IMR-90 (cell line): ENCODE results near the gene ITGB4. TPM values are rescaled to one million over a fixed set of nuclear protein-coding genes. Genes with fewer than 3 reads are reported as not detected.

Source experiments
- ATAC-seq: fragments of 200-7000 bp; cut with Tn5 transposase; 2 replicates; pipeline ENCODE4 v1.9.1; 2020; ENCODE audit warnings: low read depth, mild to moderate bottlenecking, moderate library complexity
- BruUV-seq: library from RNA; stranded (reverse); fragments of 400-500 nt; replicated peaks from 2 replicates; lab custom pipeline; 2021; lab: Mats Ljungman, UMichigan
- CTCF ChIA-PET: fragments of 300-600 bp; formaldehyde crosslinking; extraction: SDS; loops from one replicate; lab custom pipeline; 2021; ENCODE audit warnings: antibody characterized with exemption; lab: Yijun Ruan, JAX
- POLR2A ChIA-PET: fragments of 300-600 bp; sonication (Branson Sonifier 250); formaldehyde crosslinking; loops from one replicate; lab custom pipeline; 2022; ENCODE audit warnings: antibody characterized with exemption; ENCODE audit not compliant: unreplicated experiment; lab: Charles Lee
- DNase-seq: peaks from one replicate; pipeline ENCODE4 v3.0.0; 2013
- H2AFZ ChIP-seq: replicated peaks from 2 replicates; pipeline ENCODE3; 2013; ENCODE audit warnings: low read length, mild to moderate bottlenecking; ENCODE audit not compliant: poor library complexity
- H2AK5ac ChIP-seq: 2 replicates; pipeline ENCODE4 v1.6.1; 2013; ENCODE audit warnings: low read depth, low read length, inconsistent platforms
- H2AK9ac ChIP-seq: replicated peaks from 2 replicates; pipeline ENCODE3; 2013; ENCODE audit warnings: mild to moderate bottlenecking, low read depth, low read length, moderate library complexity; ENCODE audit not compliant: poor library complexity
- H2BK120ac ChIP-seq: 2 replicates; pipeline ENCODE4 v1.6.1; 2013; ENCODE audit warnings: low read depth, low read length, inconsistent platforms
- H2BK15ac ChIP-seq: 3 replicates; pipeline ENCODE4 v1.6.1; 2013; ENCODE audit warnings: low read depth, low read length, inconsistent platforms
- H2BK20ac ChIP-seq: 2 replicates; pipeline ENCODE4 v1.6.1; 2013; ENCODE audit warnings: low read depth, mild to moderate bottlenecking, inconsistent platforms, low read length, moderate library complexity
- H2BK5ac ChIP-seq: 2 replicates; pipeline ENCODE4 v1.6.1; 2013; ENCODE audit warnings: mild to moderate bottlenecking, low read depth, low read length, inconsistent platforms; ENCODE audit not compliant: poor library complexity, severe bottlenecking
- H3K14ac ChIP-seq: replicated peaks from 2 replicates; pipeline ENCODE4 v1.6.1; 2013; ENCODE audit warnings: low read depth, low read length, inconsistent platforms
- H3K18ac ChIP-seq: 2 replicates; pipeline ENCODE4 v1.6.1; 2013; ENCODE audit warnings: low read depth, low read length, control low read depth
- H3K23ac ChIP-seq: 2 replicates; pipeline ENCODE4 v1.6.1; 2013; ENCODE audit warnings: low read depth, low read length, inconsistent platforms
- H3K27ac ChIP-seq: 2 replicates; pipeline ENCODE4 v1.5.1; 2013; ENCODE audit warnings: mild to moderate bottlenecking, control low read depth, low read length; ENCODE audit not compliant: insufficient read depth
- H3K27me3 ChIP-seq: 2 replicates; pipeline ENCODE4 v1.6.1; 2013; ENCODE audit warnings: low read length; ENCODE audit not compliant: control insufficient read depth, insufficient read depth
- H3K36me3 ChIP-seq: 2 replicates; pipeline ENCODE4 v1.6.1; 2013; ENCODE audit warnings: low read length, mixed read lengths; ENCODE audit not compliant: control insufficient read depth, insufficient read depth
- H3K4ac ChIP-seq: 2 replicates; pipeline ENCODE4 v1.6.1; 2013; ENCODE audit warnings: low read depth, low read length, inconsistent platforms
- H3K4me1 ChIP-seq: 2 replicates; pipeline ENCODE4 v1.6.1; 2013; ENCODE audit warnings: low read length, mixed read lengths; ENCODE audit not compliant: control insufficient read depth, insufficient read depth
- H3K4me2 ChIP-seq: 2 replicates; pipeline ENCODE4 v1.6.1; 2013; ENCODE audit warnings: low read depth, mild to moderate bottlenecking, control low read depth, low read length, moderate library complexity
- H3K4me3 ChIP-seq: 2 replicates; pipeline ENCODE4 v1.5.1; 2013; ENCODE audit warnings: low read depth, mild to moderate bottlenecking, control low read depth, low read length, moderate library complexity; ENCODE audit not compliant: insufficient read depth
- H3K56ac ChIP-seq: 2 replicates; pipeline ENCODE4 v1.6.1; 2013; ENCODE audit warnings: low read length, inconsistent platforms; ENCODE audit not compliant: insufficient read depth; ENCODE audit errors: extremely low read depth
- H3K79me1 ChIP-seq, 2 experiments: 2 replicates each; pipeline ENCODE4 v1.6.1; 2013; ENCODE audit warnings: low read length in 2 of 2, inconsistent platforms in 1 of 2, low read depth in 1 of 2
- H3K9ac ChIP-seq: 2 replicates; pipeline ENCODE4 v1.6.1; 2013; ENCODE audit warnings: low read depth, low read length, control low read depth
- H3K9me1 ChIP-seq: 2 replicates; pipeline ENCODE4 v1.6.1; 2013; ENCODE audit warnings: low read length, inconsistent platforms; ENCODE audit not compliant: insufficient read depth
- H3K9me3 ChIP-seq: 2 replicates; pipeline ENCODE4 v1.6.1; 2013; ENCODE audit warnings: low read length; ENCODE audit not compliant: control insufficient read depth, insufficient read depth
- H4K20me1 ChIP-seq: 2 replicates; pipeline ENCODE4 v1.6.1; 2013; ENCODE audit warnings: low read length, inconsistent platforms; ENCODE audit not compliant: insufficient read depth
- H4K5ac ChIP-seq: 2 replicates; pipeline ENCODE4 v1.6.1; 2013; ENCODE audit warnings: mild to moderate bottlenecking, low read depth, low read length, control low read depth
- H4K8ac ChIP-seq, 2 experiments: 2 replicates each; pipeline ENCODE4 v1.6.1; 2013; ENCODE audit warnings: low read depth in 2 of 2, low read length in 2 of 2, control low read depth in 1 of 2, inconsistent platforms in 1 of 2
- H4K91ac ChIP-seq: 2 replicates; pipeline ENCODE4 v1.6.1; 2013; ENCODE audit warnings: low read depth, low read length, inconsistent platforms; ENCODE audit not compliant: insufficient read depth
- BHLHE40 ChIP-seq: fragments of 150-350 bp; IDR thresholded peaks from 2 replicates; pipeline ENCODE4 v1.6.1; 2016; ENCODE audit warnings: mild to moderate bottlenecking, low read depth, low read length
- CEBPB ChIP-seq: IDR thresholded peaks from 2 replicates; pipeline ENCODE4 v1.6.1; 2012; ENCODE audit warnings: low read depth, low read length, improper control_type of control experiment
- CHD1 ChIP-seq: IDR thresholded peaks from 2 replicates; pipeline ENCODE4 v1.6.1; 2012; ENCODE audit warnings: low read depth, low read length, improper control_type of control experiment
- FOS ChIP-seq: fragments of 150-350 bp; IDR thresholded peaks from 2 replicates; pipeline ENCODE4 v1.6.1; 2016; ENCODE audit warnings: low read depth, low read length
- MAFK ChIP-seq: IDR thresholded peaks from 2 replicates; pipeline ENCODE4 v1.6.1; 2012; ENCODE audit warnings: low read depth, low read length, improper control_type of control experiment
- MAZ ChIP-seq: IDR thresholded peaks from 2 replicates; pipeline ENCODE4 v1.6.1; 2012; ENCODE audit warnings: low read depth, mild to moderate bottlenecking, low read length, improper control_type of control experiment, moderate library complexity, borderline replicate concordance
- MXI1 ChIP-seq: IDR thresholded peaks from 2 replicates; pipeline ENCODE4 v1.6.1; 2012; ENCODE audit warnings: low read depth, mild to moderate bottlenecking, low read length, moderate library complexity, borderline replicate concordance
- NFE2L2 ChIP-seq: fragments of 150-350 bp; IDR thresholded peaks from 2 replicates; pipeline ENCODE4 v1.6.1; 2016; ENCODE audit warnings: low read depth, mild to moderate bottlenecking, low read length
- POLR2A ChIP-seq: IDR thresholded peaks from 2 replicates; pipeline ENCODE4 v1.6.1; 2012; ENCODE audit warnings: mild to moderate bottlenecking, low read depth, low read length
- RAD21 ChIP-seq: IDR thresholded peaks from 2 replicates; pipeline ENCODE4 v1.6.1; 2012; ENCODE audit warnings: low read length, improper control_type of control experiment
- RCOR1 ChIP-seq: IDR thresholded peaks from 2 replicates; pipeline ENCODE4 v1.6.1; 2012; ENCODE audit warnings: mild to moderate bottlenecking, low read length, improper control_type of control experiment; ENCODE audit not compliant: insufficient replicate concordance
- RFX5 ChIP-seq: IDR thresholded peaks from 2 replicates; pipeline ENCODE4 v1.8.0; 2012; ENCODE audit warnings: low read depth, mild to moderate bottlenecking, low read length, moderate library complexity
- SMC3 ChIP-seq: fragments of 150-350 bp; IDR thresholded peaks from 2 replicates; pipeline ENCODE4 v1.6.1; 2016; ENCODE audit warnings: low read depth, mild to moderate bottlenecking, antibody characterized with exemption, low read length, moderate library complexity
- WGBS, 2 experiments: methylation state at CpG; one replicate each; pipeline versions ENCODE4 v1.1.5 to v1.1.7; 2013; ENCODE audit warnings: missing lambda C conversion rate in 2 of 2; ENCODE audit not compliant: insufficient read length in 1 of 2; ENCODE audit errors: extremely low coverage in 2 of 2; 5-methylcytosine and 5-hydroxymethylcytosine counted together
- dilution Hi-C: fragments of 300-500 bp; cut with HindIII; formaldehyde crosslinking; loops from one replicate; pipeline ENCODE4 v1.14.3; 2018; ENCODE audit warnings: low sequenced_read_pairs; ENCODE audit not compliant: unreplicated experiment
- in situ Hi-C: fragments of 300-500 bp; cut with MboI; formaldehyde crosslinking; loops from 3 replicates; pipeline ENCODE4 v1.14.3; 2019; ENCODE audit warnings: low sequenced_read_pairs, inconsistent platforms, mixed read lengths
- intact Hi-C: fragments of 100-400 bp; cut with micrococcal nuclease; formaldehyde crosslinking; loops from 2 replicates; pipeline ENCODE4 v1.10.0; 2022
- polyA plus RNA-seq, 3 experiments: library from polyadenylated mRNA; depleted of rRNA; stranded (reverse); fragments of >200 nt; gene quantifications; 2 replicates each; pipeline ENCODE4 v1.2.3, GENCODE V29; 2012; ENCODE audit warnings: low replicate concordance in 1 of 3
- total RNA-seq: library from RNA; depleted of rRNA; stranded (reverse); fragments of >200 nt; gene quantifications from 2 replicates; pipeline ENCODE4 v1.2.3, GENCODE V29; 2012
- TF ChIP-seq, protein P1 (sequence below): fragments of 150-350 bp; IDR thresholded peaks from 2 replicates; pipeline ENCODE4 v1.6.1; 2017; ENCODE audit warnings: mild to moderate bottlenecking, antibody characterized with exemption, low read length, low read depth
- TF ChIP-seq, protein P2 (sequence below): fragments of 150-350 bp; IDR thresholded peaks from 2 replicates; pipeline ENCODE4 v1.6.1; 2016; ENCODE audit warnings: low read depth, mild to moderate bottlenecking, low read length, moderate library complexity, borderline replicate concordance
- TF ChIP-seq, protein P3 (sequence below): conservative IDR thresholded peaks from 2 replicates; pipeline ENCODE4 v1.5.1; 2012; ENCODE audit warnings: mild to moderate bottlenecking, low read depth, low read length, improper control_type of control experiment

The ITGB4 gene
- total and polyA plus RNA-seq, 2 of the 4 experiments (the other 2 are of a cell fraction), result under 0.01 to 0.27 TPM

DNA sequence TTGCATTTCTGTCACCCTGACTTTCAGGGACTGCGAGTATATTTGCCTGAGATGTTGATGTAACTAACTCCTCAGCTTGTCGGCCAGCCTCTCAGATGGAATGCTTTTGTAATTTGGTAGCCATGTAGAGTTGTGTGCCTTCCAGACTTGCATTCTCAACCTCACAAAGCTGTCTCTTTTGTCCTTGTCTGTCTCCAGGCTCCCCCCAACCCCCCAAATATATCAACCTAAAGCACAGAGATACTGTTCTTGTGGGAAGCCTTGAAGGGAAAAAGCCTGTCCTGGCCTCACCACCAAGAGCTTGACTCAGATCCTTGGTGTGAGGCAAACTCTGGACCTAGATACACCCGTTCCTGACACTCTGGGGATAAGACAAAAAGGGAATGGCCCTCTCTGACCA lies 35.8 kb upstream of the ITGB4 start:
- Histone ChIP-seq H2AFZ (no peak overlapping the region), H3K4me1 (peaks cover 9% of the 10 kb centered on the region), H3K4ac (no peak overlapping the region), H3K36me3 (peaks cover 22% of the 10 kb centered on the region), H3K23ac (no peak overlapping the region), H3K27me3 (no peaks in the 10 kb centered on the region), H3K56ac (no peak overlapping the region), H2BK5ac (no peak overlapping the region), H3K9ac (no peak overlapping the region), H3K14ac (no peak overlapping the region), H2BK120ac (no peak overlapping the region), H4K8ac (no peak overlapping the region), H4K20me1 (peaks cover 64% of the 10 kb centered on the region), H4K5ac (no peak overlapping the region), H2AK9ac (no peak overlapping the region), H3K9me1 (peaks cover 29% of the 10 kb centered on the region), H2BK20ac (no peak overlapping the region), H3K27ac (no peak overlapping the region), H2BK15ac (no peak overlapping the region), H4K91ac (no peak overlapping the region), H3K4me3 (no peak overlapping the region), H3K79me1 (peaks cover 47 to 85% of the 10 kb centered on the region in 2 experiments), H3K18ac (no peak overlapping the region), H2AK5ac (no peak overlapping the region), H3K4me2 (no peak overlapping the region), H3K9me3 (no peaks in the 10 kb centered on the region)
- dilution Hi-C loops (no loop called here), intact Hi-C loops (no loop called here), in situ Hi-C loops (no loop called here)
- no peak for DNase-seq
- TF ChIP-seq POLR2A (no peak), MAFK (no peak), MAZ (no peak), RAD21 (no peak), NFE2L2 (no peak), RFX5 (no peak), RCOR1 (no peak), CEBPB (no peak), CHD1 (no peak), MXI1 (no peak), SMC3 (no peak), BHLHE40 (no peak), FOS (no peak)
- TF ChIP-seq, protein P1, sequence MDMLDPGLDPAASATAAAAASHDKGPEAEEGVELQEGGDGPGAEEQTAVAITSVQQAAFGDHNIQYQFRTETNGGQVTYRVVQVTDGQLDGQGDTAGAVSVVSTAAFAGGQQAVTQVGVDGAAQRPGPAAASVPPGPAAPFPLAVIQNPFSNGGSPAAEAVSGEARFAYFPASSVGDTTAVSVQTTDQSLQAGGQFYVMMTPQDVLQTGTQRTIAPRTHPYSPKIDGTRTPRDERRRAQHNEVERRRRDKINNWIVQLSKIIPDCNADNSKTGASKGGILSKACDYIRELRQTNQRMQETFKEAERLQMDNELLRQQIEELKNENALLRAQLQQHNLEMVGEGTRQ, result no peak
- TF ChIP-seq, protein P2, sequence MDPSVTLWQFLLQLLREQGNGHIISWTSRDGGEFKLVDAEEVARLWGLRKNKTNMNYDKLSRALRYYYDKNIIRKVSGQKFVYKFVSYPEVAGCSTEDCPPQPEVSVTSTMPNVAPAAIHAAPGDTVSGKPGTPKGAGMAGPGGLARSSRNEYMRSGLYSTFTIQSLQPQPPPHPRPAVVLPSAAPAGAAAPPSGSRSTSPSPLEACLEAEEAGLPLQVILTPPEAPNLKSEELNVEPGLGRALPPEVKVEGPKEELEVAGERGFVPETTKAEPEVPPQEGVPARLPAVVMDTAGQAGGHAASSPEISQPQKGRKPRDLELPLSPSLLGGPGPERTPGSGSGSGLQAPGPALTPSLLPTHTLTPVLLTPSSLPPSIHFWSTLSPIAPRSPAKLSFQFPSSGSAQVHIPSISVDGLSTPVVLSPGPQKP, result no peak
- TF ChIP-seq, protein P3, sequence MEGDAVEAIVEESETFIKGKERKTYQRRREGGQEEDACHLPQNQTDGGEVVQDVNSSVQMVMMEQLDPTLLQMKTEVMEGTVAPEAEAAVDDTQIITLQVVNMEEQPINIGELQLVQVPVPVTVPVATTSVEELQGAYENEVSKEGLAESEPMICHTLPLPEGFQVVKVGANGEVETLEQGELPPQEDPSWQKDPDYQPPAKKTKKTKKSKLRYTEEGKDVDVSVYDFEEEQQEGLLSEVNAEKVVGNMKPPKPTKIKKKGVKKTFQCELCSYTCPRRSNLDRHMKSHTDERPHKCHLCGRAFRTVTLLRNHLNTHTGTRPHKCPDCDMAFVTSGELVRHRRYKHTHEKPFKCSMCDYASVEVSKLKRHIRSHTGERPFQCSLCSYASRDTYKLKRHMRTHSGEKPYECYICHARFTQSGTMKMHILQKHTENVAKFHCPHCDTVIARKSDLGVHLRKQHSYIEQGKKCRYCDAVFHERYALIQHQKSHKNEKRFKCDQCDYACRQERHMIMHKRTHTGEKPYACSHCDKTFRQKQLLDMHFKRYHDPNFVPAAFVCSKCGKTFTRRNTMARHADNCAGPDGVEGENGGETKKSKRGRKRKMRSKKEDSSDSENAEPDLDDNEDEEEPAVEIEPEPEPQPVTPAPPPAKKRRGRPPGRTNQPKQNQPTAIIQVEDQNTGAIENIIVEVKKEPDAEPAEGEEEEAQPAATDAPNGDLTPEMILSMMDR, result no peak
- BruUV-seq, result no TSS peak
- WGBS, 2 experiments, result no CpG with 5 or more reads among the region's 3 CpGs
- ChIA-PET POLR2A (no interaction called here), CTCF (no interaction called here)
- ATAC-seq, result no peak
